ENCODE results near the gene JADE3. TPM values are rescaled to one million over a fixed set of nuclear protein-coding genes. Genes with fewer than 3 reads are reported as not detected.

The JADE3 gene
- total RNA-seq, 1 experiment from 2014 or later = 14.3 TPM

DNA sequence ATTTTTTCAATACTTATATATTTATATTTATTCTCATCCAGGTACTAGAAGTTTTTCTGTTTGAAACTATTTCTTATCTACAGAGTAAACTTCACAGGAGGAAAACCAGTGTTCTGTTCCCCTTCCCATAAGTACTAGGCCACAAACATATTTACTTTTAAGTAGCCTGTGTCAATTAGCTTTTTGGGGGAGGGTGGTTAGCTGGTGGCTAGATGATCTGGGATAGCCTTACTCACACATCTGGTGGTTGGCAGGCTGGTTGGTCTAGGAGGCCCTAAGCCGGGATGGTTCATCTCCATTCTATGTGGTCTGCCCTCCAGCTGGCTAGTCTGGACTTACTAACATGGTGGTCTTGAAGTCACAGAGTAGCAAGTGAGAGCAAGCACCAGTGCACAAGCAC, 6.2 kb downstream of the JADE3 start (continued):
- TF ChIP-seq, protein P1, sequence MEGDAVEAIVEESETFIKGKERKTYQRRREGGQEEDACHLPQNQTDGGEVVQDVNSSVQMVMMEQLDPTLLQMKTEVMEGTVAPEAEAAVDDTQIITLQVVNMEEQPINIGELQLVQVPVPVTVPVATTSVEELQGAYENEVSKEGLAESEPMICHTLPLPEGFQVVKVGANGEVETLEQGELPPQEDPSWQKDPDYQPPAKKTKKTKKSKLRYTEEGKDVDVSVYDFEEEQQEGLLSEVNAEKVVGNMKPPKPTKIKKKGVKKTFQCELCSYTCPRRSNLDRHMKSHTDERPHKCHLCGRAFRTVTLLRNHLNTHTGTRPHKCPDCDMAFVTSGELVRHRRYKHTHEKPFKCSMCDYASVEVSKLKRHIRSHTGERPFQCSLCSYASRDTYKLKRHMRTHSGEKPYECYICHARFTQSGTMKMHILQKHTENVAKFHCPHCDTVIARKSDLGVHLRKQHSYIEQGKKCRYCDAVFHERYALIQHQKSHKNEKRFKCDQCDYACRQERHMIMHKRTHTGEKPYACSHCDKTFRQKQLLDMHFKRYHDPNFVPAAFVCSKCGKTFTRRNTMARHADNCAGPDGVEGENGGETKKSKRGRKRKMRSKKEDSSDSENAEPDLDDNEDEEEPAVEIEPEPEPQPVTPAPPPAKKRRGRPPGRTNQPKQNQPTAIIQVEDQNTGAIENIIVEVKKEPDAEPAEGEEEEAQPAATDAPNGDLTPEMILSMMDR (IDR thresholded peaks at IDR 0.05 in 2 of 3, conservative IDR thresholded peaks at IDR 0.05 in 1 of 3; ENCODE audit: borderline replicate concordance in 1 of 3, insufficient read depth in 1 of 3, low read depth in 2 of 3, low read length in 2 of 3) = no peak
- TF ChIP-seq EGR1 (IDR thresholded peaks at IDR 0.05; ENCODE audit: low read depth) (no peak), SRF (IDR thresholded peaks at IDR 0.05; ENCODE audit: low read depth) (no peak), MAX (IDR thresholded peaks at IDR 0.05) (no peak)

- intact Hi-C loops (cut with micrococcal nuclease) = no loop called here
- no peak overlapping the region for H3K27ac ChIP-seq (ENCODE audit: low read depth, low read length)
- H2AFZ ChIP-seq (ENCODE audit: low read depth, low read length, poor library complexity, severe bottlenecking) = no peak overlapping the region
- POLR2A ChIA-PET = no interaction called here
- RAD21 ChIA-PET (ENCODE audit: low non-redundant PET in 1 of 2, low total read pairs in 2 of 2, uncharacterized antibody in 2 of 2, unreplicated experiment in 2 of 2) = no interaction called here
- no peaks in the 10 kb centered on the region for H3K27me3 ChIP-seq (ENCODE audit: insufficient read depth, low read length)
- no peaks in the 10 kb centered on the region for H3K9me3 ChIP-seq (ENCODE audit: control insufficient read depth in 1 of 2, insufficient read depth in 1 of 2, low read depth in 1 of 2, low read length in 2 of 2)
- H4K20me1 ChIP-seq (ENCODE audit: insufficient read depth) = no peaks in the 10 kb centered on the region
- H3K4me2 ChIP-seq (ENCODE audit: low read length) = no peak overlapping the region
- H3K79me2 ChIP-seq (ENCODE audit: insufficient read depth, low read length) = peaks cover 15% of the 10 kb centered on the region; the same call in 1 of the 2 replicates
- no peak overlapping the region for H3K9ac ChIP-seq (ENCODE audit: low read length)
- H3K9me2 ChIP-seq (ENCODE audit: insufficient read depth) = no peaks in the 10 kb centered on the region
- H3K4me3 ChIP-seq (replicated peaks in 1 of 2; ENCODE audit: low read depth in 1 of 2, low read length in 2 of 2) = no peak overlapping the region
- CTCF ChIA-PET = no interaction called here
- H3K4me1 ChIP-seq (ENCODE audit: control insufficient read depth in 1 of 2, insufficient read depth in 2 of 2, low read length in 2 of 2) = no peaks in the 10 kb centered on the region
- BruUV-seq (replicated peaks) = no TSS peak
- ATAC-seq (no peak), DNase-seq (ENCODE audit: low read depth, low spot score) (no peak)
- H3K36me3 ChIP-seq (ENCODE audit: control insufficient read depth in 1 of 2, insufficient read depth in 2 of 2, low read length in 2 of 2) = no peaks in the 10 kb centered on the region
- TF ChIP-seq REST (IDR thresholded peaks at IDR 0.05; ENCODE audit: low read depth) = no peak
- TF ChIP-seq MAX (IDR thresholded peaks at IDR 0.05) = no peak
- no peak for TF ChIP-seq ZBTB33 (IDR thresholded peaks at IDR 0.05; ENCODE audit: extremely low read depth, insufficient replicate concordance, low read length)
- TF ChIP-seq YY1 (IDR thresholded peaks at IDR 0.05; ENCODE audit: extremely low read depth, insufficient replicate concordance, low read depth, low read length) = no peak
- TF ChIP-seq EZH2phosphoT487 (IDR thresholded peaks at IDR 0.05; ENCODE audit: borderline replicate concordance) = no peak
- no peak for TF ChIP-seq EGR1 (IDR thresholded peaks at IDR 0.05; ENCODE audit: low read depth)
- no peak for TF ChIP-seq RAD21 (IDR thresholded peaks at IDR 0.05; ENCODE audit: low read depth)
- no peak for TF ChIP-seq FOSL1 (IDR thresholded peaks at IDR 0.05; ENCODE audit: low read depth)
- TF ChIP-seq EZH2 (IDR thresholded peaks at IDR 0.05) = no peak
- TF ChIP-seq, protein P2, sequence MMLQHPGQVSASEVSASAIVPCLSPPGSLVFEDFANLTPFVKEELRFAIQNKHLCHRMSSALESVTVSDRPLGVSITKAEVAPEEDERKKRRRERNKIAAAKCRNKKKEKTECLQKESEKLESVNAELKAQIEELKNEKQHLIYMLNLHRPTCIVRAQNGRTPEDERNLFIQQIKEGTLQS (IDR thresholded peaks at IDR 0.05) = no peak
Observed at GRCh38 chrX:46920235-46920634, 8.0 kb downstream of the JADE3 start.

Data from HCT116 (cell line).